GDM1 (cell line): Measurements from ENCODE around the gene S100A16.
A peak's percentile ranks its signal among the peaks of the same experiment; 100 is the strongest.
"Not testable (repeated sequence)": the region's sequence is repeated elsewhere in the genome, so short reads cannot be mapped to it uniquely, and the experiment has no call there.

Experiments used
- DNase-seq: peaks from one replicate; lab custom pipeline; 2025; lab: John Stamatoyannopoulos, UW

Gene S100A16

DNA sequence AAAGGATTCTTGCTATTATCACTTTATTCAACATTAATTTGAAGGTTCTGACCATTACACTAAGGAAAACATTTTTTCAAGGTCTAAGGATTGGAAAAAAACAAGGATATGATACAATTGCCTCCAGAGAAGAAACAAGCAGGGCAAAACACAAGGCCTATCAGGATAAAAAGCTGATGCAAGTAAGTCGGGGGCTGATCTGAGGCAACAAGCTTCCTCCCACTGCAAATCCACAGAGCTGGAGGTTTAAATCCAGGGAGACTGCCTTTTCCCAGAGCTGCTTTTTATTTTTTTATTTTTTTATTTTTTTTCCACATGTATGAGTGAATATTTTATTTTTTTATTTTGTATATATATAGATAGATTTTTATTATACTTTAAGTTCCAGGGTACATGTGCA, 27.9 kb downstream of the S100A16 start:
- DNase-seq: no peak

DNA sequence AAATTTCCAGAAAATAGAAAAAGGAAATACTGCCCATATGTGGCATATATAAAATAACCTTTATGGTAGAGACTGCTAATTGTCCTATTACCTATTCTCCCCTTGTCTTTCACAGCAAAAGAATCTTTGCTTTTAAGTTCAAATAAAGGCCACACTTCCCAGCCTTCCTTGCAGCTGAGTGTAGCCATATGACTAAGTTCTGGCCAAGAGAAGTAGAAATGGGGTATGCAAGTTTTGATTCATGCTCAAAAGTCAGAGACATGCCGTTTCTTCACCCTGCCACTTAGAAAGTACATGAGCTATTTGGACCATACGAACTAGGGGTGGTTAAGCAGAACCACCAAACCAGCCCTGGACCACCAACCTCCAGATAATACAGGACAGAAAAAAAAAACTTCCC, 29.0 kb downstream of the S100A16 start:
- DNase-seq: no peak

DNA sequence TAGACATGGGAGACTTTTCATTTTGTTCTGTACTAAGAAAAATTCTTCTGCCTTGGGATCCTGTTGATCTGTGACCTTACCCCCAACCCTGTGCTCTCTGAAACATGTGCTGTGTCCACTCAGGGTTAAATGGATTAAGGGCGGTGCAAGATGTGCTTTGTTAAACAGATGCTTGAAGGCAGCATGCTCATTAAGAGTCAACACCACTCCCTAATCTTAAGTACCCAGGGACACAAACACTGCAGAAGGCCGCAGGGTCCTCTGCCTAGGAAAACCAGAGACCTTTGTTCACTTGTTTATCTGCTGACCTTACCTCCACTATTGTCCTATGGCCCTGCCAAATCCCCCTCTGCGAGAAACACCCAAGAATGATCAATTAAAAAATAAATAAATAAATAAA, 29.4 kb downstream of the S100A16 start:
- DNase-seq: not testable (repeated sequence)

DNA sequence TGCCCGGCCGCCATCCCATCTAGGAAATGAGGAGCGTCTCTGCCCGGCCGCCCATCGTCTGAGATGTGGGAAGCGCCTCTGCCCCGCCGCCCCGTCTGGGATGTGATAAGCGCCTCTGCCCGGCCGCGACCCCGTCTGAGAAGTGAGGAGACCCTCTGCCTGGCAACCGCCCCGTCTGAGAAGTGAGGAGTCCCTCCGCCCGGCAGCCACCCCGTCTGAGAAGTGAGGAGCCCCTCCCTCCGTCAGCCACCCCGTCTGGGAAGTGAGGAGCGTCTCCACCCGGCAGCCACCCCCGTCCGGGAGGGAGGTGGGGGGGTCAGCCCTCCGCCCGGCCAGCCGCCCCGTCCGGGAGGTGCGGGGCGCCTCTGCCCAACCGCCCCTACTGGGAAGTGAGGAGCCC, 30.1 kb downstream of the S100A16 start:
- not testable (repeated sequence) for DNase-seq

- DNase-seq: no peak
These were observed 34.0 kb downstream of the S100A16 start for GRCh38 chr1:153578936-153579335.

DNA sequence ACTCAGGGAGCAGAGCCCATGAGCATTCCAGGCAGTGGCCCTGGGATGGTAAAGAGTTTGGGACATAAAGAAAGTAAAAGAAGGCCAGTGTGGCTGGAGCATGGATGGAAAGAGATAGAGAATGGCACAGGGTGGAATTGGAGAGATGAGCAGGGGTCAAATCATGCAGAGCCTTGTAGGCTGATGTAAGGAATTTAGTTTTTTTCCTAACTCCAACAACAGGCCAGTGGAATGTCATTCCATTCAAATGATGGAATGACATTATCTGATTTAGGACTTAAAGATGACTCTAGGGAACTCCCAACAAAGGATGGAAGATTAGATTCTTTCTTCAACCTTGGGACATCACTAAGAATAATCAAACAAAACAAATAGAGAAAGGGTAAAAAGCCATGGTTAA, 34.4 kb downstream of the S100A16 start:
- no peak for DNase-seq

GRCh38 chr1:153577624-153578051, 35.3 kb downstream of the S100A16 start:
- no peak for DNase-seq

- DNase-seq: no peak
These were observed 35.8 kb downstream of the S100A16 start for GRCh38 chr1:153577138-153577537.

DNA sequence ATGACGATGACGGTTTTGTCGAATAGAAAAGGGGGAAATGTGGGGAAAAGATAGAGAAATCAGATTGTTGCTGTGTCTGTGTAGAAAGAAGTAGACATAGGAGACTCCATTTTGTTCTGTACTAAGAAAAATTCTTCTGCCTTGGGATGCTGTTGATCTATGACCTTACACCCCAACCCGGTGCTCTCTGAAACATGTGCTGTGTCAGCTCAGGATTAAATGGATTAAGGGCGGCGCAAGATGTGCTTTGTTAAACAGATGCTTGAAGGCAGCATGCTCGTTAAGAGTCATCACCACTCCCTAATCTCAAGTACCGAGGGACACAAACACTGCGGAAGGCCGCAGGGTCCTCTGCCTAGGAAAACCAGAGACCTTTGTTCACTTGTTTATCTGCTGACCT, 37.4 kb downstream of the S100A16 start:
- not testable (repeated sequence) for DNase-seq

DNA sequence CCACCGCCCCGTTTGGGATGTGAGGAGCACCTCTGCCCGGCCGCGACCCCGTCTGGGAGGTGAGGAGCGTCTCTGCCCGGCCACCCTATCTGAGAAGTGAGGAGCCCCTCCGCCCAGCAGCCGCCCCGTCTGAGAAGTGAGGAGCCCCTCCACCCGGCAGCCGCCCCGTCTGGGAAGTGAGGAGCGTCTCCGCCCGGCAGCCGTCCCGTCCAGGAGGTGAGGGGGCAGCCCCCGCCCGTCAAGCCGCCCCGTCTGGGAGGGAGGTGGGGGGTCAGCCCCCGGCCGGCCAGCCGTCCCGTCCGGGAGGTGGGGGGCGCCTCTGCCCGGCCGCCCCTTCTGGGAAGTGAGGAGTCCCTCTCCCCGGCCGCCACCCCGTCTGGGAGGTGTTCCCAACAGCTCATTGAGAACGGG, 37.9 kb downstream of the S100A16 start:
- not testable (repeated sequence) for DNase-seq

GRCh38 chr1:153573351-153573750, 39.6 kb downstream of the S100A16 start:
- DNase-seq: no peak

DNA sequence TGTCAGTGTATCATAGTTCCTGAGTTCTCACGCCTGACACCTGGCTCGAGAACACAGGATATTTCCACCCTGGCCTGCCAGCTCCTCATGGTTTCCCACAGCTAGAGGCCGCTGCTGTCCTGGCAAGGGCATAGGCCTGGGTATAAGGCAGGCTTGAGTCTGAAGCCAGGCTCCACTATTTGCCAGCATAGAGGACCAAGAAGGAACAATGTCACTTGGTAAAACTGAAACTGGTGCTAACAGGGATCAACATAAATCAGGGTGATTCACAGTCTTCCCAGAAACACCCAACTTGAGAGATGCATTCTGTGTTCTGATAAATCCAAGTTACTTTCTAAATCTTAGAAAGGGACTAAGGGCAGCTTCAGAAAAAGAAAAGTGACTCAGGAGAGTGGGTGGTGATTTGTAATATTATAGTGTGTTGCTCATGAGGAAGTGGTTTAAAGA, 40.3 kb downstream of the S100A16 start:
- peak; percentile 79 for DNase-seq

DNA sequence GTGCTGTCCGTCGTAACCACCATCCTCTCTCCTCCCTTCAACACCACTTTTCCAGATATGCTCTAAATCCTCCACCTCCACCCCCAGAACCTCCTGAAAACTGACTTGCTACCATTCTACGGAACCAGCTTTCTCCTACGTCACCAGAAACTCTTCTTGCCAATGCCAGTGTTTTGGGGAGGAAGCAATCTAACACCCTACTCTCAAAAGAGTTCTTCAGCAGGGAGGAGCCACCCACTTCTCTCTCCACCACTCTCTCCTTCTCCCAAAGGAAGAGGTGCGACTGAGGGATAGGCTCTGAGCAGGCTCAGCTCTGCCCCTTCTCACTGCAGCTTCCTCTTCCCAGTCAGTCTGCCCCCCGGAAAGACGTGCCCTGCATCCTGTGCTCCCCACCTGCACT, 41.2 kb downstream of the S100A16 start:
- DNase-seq: no peak

- no peak for DNase-seq
These were observed 42.1 kb downstream of the S100A16 start for GRCh38 chr1:153570874-153571273.

DNA sequence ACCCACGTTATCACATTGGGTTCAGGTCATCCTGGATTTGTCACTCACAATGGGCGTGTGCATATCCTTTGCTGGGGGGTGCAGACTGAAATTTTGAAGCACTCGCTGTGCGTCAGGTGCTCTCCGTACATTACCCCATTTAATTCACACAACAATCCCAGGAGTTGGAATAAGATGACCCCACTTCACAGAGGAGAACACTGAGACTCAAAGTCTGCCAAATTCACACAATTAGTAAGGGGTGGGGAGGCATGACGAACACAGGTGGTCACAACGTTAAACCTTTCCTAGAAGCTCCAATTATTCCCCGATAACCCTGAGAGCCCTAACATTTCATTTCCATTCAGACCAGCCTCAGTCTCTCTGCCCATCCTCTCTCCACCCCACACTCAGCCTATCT, 43.5 kb downstream of the S100A16 start:
- no peak for DNase-seq

- DNase-seq: peak; percentile 65
These were observed 44.4 kb downstream of the S100A16 start for GRCh38 chr1:153568367-153569099.

GRCh38 chr1:153567621-153568366, 45.1 kb downstream of the S100A16 start:
- no peak for DNase-seq

DNA sequence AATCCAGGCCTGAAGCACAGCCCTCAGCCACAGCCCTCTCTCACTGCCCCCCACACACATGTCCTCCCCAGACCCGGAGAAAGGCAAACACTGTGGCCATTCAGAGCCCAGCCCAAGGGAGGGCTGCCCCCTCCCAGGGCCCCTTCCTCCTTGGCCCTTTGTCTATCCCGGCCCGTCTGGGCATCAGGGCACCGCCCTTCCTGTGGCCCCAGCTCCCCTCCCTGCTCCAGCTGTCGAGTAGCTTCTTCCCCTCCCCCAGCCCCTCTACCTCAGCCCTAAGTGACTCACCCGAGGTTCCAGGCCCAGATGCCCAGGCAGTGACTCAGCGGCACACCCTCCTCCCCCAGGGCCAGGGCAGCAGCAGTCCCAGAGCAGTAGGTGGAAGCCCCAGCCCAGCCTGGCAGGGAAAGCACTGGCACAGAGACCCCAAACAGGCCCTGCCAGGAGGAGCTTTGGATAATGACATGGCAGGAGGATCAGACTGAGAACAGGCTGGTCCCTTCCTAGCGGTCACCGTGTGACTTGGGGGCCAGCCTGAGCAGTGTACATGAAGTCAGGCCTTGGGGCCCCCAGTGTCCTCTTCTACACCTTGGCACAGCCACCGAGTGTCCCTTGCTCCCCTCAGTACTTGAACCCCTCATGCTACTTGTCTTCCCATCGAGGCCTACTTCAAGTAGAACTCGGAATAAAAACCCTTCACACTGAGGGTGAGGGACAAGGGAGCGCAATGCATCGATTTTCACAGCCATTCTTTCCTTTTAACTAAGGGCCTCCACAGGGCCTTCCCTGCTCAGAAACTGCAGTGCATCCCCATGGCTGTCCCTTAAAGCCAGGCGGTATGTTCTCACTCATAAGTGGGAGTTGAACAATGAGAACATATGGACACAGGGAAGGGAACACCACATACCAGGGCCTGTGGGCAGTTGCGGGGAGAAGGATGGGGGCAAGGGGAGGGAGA, 46.2 kb downstream of the S100A16 start:
- DNase-seq: peak; percentile 89

DNA sequence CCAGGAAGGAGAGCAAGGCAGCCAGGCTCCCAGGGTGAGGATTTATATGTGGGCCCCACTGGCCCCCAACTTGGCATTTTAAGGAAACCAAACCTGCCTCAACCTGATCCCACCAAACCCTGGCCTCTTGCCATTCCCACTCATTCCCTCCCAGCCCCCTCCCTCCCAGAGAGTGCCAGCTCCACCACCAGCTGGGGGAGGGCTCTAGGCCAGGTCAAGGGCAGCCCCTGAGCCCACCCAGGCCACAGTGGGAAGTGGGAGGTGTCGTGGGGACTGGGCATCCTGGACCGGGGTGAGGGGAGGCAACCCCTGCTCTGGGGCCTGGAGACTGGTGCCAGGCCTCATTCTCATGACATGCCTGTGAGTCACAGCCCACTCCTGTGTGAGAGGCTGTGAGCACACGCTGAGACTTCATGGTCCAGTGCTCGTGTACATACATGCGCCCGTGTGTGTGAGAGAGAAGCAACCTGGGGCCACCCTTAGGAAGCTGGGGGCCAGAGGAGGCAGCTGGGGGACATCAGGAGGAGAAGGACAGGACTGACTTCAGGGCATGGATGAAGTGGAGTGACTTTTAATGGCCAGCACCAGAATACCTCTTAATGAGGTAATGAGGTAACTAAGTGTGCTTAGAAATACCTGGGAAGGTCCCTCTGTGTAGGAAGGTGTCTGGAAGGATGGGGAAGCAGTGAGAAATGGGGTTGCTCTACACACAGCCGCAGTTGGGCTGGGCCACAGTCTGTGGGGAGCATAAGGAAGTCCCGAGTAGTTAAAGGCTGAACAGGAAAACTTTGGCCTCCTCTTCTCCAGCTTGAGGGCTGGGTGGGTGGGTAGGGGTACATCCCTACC, 47.2 kb downstream of the S100A16 start, which contains the start of gene S100A2:
Gene S100A2 (minus strand): TSS at position 316 of the 846 bp plus-strand sequence. CDS start 1,967 bp downstream, outside the sequence.
- DNase-seq: peak; percentile 60

DNA sequence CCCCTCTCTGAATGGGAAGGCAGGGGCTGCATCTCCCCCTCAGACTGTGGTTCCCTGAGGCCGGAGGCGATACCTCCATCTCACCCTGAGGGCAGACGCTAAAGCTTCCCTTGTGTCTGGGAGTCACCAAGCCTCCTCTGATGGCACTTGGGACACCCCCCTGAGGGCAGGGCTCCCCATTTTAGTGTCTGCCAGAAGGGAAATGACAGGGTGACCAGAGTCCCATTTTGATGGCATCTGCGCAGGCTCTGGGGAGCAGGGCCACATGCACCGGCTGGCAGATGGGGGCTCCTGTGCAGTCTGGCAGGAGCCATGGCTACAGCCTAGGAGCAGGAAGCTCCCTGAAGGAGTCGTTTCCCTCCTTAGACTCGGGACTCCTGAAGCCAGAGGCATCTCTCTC, 48.9 kb downstream of the S100A16 start:
- no peak for DNase-seq

GRCh38 chr1:153563483-153563901, 49.4 kb downstream of the S100A16 start:
- DNase-seq: no peak
